ENCODE measurements around the gene PPP1R13B.

The PPP1R13B gene

GRCh38 chr14:103739793-103740501 lies 107.4 kb downstream of the PPP1R13B start:
- DNase-seq = no peak

- no peak for DNase-seq
Observed at GRCh38 chr14:103739466-103739792, 107.9 kb downstream of the PPP1R13B start.

GRCh38 chr14:103738701-103739451 lies 108.5 kb downstream of the PPP1R13B start:
- no peak for DNase-seq

GRCh38 chr14:103738166-103738565 lies 109.2 kb downstream of the PPP1R13B start:
- no peak for DNase-seq

- no peak for DNase-seq
Observed at GRCh38 chr14:103737432-103738045, 109.8 kb downstream of the PPP1R13B start.

- no peak for DNase-seq
Observed at GRCh38 chr14:103736546-103737431, 110.6 kb downstream of the PPP1R13B start.

GRCh38 chr14:103735815-103736545 lies 111.4 kb downstream of the PPP1R13B start:
- DNase-seq = no peak

GRCh38 chr14:103735439-103735814 lies 111.9 kb downstream of the PPP1R13B start:
- no peak for DNase-seq

- DNase-seq = no peak
Observed at GRCh38 chr14:103735022-103735421, 112.4 kb downstream of the PPP1R13B start.

GRCh38 chr14:103734081-103734888 lies 113.1 kb downstream of the PPP1R13B start:
- no peak for DNase-seq

- no peak for DNase-seq
Observed at GRCh38 chr14:103733651-103734050, 113.7 kb downstream of the PPP1R13B start.

- no peak for DNase-seq
Observed at GRCh38 chr14:103732868-103733620, 114.3 kb downstream of the PPP1R13B start.

GRCh38 chr14:103731916-103732867 lies 115.2 kb downstream of the PPP1R13B start:
- DNase-seq = no peak

- DNase-seq = no peak
Observed at GRCh38 chr14:103731481-103731880, 115.9 kb downstream of the PPP1R13B start.

- no peak for DNase-seq
Observed at GRCh38 chr14:103730490-103731035, 116.8 kb downstream of the PPP1R13B start.

GRCh38 chr14:103729496-103730448 lies 117.6 kb downstream of the PPP1R13B start:
- DNase-seq = no peak

GRCh38 chr14:103728721-103729120 lies 118.7 kb downstream of the PPP1R13B start:
- no peak for DNase-seq

- no peak for DNase-seq
Observed at GRCh38 chr14:103728141-103728540, 119.2 kb downstream of the PPP1R13B start.
